ENCODE measurements around the gene MYH1.
"Not testable (repeated sequence)": the region's sequence is repeated elsewhere in the genome, so short reads cannot be mapped to it uniquely, and the experiment has no call there.

The MYH1 gene

DNA sequence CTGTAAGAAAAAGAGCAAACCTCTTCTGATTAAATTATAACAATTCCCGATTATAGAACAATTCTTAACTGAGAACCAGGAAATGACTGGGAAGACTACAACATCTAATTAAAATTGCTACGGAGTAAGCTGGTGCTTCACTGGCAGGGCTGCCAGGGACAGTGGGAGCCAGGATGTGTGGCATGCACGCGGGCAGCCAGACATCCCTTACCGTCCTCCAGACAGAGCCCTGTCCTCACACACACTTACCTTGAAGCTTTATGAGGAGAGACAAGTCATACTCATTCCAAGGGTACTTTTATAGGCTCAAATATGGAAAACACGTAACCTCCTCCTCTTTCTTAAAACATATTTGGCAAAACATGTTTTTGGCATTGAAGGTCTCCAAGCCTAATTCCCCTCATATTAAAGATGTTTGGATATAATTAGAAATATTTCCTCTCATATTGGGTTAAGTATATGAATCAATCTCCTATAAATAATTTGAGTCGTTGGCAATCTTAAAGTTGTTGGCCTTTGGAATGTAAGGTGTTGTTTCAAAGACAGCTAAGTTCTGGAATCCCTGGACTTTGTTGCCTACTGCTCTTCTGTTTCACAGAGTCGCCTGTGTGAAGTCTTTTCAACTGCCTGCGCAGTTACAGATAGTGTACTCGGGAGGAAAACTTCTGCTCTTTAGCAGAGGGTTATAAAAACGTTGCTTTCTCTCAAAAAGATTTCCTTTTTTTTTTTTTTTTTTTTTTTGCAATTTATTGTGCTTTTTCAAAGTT lies at the start of gene MYH1:
MYH1 (minus strand) TSS at position 272 of the 767 bp plus-strand sequence. CDS start 1,900 bp downstream, outside the sequence.
- no peak for DNase-seq

DNA sequence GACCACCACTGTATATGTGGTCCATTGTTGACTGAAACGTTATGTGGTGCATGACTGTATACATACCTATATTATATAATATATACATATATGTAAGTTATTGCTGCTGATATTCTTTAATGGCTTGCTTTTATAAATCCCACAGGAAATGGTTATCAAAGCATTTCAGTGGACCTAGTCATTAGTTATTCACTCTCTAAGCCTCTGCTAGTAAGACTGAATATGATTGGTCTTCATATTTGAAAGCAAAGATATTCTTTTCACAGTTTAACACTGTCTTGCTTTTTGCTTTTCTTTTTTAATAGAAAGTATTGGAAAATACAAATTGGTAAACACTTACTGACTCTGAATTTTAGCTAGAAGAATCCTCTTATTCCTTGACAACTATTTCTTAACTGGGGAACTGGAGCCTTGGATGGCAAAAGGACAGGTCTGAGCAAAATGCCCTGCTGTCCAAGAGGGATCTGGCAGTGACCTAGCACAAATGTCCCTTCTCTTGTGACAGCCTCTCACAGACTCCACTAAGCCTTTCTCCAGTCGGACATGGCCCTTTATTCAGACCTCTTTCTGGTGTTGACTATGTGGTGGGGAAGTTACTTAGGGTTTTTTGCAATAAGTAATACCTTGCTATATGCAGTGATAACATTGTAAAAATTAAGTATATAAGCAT lies 45.8 kb upstream of the MYH1 start:
- DNase-seq, result no peak

DNA sequence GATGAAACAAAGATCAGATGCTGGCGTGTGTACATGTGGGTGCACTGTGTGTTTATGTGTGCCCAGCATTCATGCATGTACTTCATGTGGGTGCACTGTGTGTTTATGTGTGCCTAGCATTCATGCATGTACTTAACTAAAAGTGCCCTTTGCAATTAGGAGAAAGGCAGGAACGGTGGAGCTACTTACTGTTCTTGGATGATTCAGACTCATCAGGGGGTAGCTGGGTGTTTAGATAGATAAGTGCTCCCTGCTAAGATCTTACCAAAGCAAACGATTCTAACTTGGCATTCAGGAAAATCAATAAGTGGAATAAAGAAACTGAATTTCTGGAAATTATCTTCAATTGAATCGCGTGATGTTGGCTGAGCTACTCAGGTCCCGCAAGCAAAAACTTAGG lies 39.7 kb upstream of the MYH1 start:
- DNase-seq, result no peak

DNA sequence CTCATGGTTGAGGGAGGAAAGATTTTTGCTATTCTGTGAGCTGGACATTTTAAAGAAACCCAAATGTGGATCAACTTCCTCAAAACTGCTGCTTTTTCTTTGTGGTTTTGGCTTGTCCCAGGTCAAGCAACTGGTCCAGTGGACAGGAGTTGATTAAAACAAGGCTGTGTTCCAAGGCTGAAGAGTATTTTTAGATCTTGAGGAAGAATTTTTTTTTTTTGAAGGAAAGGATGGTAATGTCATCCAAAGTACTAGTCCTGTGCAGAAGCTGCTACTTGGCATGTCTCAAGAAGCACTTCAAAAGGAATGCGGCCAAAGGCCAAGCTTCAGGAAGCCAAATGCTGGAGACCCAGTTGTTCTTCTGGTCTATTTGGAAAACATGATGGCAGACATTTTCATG lies 39.1 kb upstream of the MYH1 start:
- DNase-seq, result no peak

DNA sequence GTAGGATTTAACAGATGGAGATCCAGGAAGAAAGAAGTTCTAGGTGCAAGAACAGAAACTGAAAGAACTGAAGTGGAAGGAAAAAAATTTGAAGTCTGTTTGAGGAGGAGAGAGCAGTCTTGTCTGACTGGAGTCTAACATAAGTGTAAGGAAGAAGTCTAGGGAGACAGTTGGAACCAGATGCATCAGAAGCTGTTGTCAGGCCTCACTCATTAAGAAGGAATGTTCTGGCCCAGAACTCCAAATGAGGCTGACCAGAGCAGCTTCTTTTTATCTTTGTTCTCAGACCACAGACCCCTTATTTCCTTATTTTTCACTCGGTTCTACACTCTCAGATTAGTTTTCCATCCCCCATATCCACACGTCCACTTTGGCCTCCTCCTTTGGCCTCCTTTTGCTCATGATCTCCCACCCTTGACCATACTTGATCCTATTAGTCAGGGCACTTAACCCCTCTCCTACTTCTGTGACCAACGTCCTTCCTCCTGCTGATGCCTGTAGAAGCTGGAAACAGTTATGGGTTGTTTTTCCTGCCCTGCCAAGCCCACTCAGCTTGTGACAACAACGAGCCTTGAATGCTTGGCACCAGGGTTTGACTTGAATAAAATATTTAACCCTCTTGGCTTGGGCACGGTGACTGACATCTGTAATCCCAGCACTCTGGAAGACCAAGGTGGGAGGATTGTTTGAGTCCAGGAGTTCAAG lies 38.1 kb upstream of the MYH1 start:
- DNase-seq, result no peak

DNA sequence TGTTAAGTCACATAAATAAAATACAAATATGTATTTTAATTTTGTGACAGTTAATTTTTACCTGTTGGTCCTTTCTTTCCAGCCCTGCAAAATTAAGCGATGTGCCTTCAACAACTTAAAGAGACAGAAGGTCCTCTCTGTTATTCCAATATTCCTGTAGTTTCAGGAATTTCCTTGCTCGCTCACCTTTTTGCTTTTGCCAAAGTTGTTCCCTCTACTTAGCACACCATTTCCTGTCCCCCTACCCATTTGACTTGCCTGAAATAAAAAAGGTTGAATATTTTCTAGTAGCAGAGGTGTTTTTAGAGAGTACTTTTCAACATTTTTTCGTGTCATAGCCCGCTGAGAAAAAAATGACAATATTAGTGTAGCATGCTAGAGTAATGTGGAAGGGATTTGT lies 31.7 kb upstream of the MYH1 start:
- DNase-seq, result no peak

DNA sequence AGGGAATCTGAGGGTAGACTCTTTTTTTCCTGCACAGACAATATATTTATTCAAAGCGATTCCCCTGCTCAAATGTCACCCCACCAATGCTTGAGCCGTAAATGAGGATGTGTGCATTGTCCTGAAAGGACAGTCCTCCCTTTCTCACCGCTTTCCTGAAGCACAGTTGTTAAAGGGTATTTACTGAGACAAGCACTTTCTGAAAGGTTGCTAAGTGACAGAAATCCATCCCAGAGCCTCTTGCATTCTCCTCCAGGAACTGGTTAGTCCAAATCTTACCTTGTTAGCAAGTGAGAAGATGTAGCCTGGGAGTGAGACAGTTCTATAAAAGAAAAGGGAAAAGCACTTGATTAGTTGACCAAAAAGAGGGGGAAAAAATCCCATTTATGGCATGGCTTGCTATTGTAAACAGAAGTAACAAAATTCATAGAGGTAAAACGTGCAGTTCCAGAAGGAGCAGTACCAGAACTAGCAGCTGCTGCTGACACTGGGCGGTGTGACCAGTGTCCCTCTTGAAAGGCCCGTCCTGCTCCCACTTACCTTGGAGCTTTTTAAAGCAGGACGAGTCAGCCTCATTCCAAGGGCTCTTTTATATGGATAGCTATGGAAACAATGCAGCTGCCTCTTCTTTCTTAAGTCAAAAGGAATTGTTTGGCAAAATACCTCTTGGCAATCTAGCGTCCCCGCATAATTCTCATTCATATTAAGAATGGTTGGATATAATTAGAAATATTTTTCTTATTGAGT lies 30.9 kb upstream of the MYH1 start, which contains the start of gene MYH2:
MYH2 (minus strand) TSS at position 563 of the 747 bp plus-strand sequence. CDS start 1,738 bp downstream, outside the sequence.
- DNase-seq, result no peak

DNA sequence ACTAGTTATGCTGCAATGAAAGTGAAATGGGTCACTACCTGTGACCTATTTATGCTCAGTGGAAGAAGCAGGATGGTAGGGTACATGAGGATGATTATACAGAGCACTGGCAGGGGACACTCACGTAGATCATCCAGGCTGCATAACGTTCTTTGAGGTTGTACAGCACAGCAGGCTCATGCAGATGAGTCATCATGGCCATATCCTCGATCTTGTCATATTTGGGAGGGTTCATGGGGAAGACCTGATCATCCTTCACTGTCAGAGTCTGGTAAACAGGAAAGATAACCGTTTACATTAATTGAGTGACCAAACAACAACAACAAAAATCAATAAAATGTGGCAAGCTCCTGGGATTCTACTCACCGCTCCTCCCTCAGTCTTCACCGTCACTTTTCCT lies 29.0 kb upstream of the MYH1 start:
- no peak for DNase-seq

DNA sequence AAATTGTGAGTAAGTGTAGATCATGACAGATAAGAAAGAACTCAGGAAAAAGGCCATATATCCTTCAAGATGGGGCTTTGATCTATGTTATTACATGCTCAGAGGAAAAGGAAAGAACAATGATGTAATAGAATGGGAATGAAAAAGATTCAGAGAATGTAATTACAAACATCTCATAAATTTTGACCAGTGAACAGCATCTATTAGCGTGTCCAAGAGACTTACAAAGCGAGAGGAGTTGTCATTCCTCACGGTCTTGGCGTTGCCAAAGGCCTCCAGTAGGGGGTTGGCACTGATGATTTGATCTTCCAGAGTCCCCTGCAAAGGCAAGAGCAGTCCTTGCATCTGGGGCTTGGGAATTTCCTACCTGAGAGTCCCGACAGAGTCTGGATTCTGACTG lies 25.1 kb upstream of the MYH1 start:
- not testable (repeated sequence) for DNase-seq

DNA sequence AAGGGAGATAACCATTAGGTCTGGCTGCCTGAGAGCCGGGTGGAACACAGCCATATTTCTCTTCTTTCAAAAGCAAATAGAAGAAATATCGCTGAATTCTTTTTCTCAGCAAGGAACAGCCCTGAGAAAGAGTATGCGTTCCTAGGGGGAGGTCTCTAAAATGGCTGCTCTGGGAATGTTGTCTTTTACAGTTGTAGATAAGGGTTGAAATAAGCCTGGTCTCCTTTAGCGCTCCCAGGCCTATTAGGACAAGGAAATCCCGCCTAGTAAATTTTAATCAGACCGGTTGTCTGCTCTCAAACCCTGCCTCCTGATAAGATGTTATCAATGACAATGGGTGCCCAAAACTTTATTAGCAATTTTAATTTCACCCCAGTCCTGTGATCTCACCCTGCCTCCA lies 22.8 kb upstream of the MYH1 start:
- DNase-seq, result not testable (repeated sequence)

DNA sequence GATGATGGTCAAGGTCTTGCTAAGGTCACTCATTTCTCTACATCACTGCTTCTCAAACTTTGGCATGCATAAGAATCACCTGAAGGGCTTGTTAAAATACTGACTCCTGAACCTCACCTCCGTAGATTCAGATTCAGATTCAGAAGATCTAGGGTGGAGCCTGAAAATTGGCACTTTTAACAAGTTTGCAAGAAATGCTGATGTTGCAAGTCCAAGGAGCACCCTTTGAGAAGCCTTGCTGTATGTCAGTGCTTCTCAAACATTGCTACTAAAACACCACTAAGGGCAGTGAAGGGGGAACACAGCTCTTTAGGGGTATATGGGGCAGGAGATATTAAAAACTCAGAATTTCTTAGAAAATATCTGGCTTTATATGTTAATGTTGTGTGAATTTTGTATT lies 13.7 kb upstream of the MYH1 start:
- DNase-seq, result no peak

DNA sequence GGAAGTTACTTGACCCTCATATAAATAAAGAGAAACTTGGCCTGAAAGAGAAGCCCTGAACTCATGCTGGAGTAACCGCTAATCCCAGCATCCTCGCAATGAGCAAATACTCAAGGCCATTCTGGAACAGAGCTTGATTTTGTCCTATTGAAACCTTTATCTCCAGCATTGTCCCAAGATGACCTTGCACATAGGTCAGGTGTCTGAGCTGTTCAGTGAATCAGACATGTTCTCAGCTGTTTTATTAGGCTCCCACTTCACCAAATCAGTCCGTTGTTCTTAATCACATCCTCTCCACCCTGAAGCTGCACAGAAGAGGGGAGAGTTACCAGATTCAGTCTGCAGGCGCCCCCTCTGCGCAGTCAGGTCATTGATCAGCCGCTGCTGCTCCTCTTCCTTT lies 9.1 kb upstream of the MYH1 start:
- no peak for DNase-seq

DNA sequence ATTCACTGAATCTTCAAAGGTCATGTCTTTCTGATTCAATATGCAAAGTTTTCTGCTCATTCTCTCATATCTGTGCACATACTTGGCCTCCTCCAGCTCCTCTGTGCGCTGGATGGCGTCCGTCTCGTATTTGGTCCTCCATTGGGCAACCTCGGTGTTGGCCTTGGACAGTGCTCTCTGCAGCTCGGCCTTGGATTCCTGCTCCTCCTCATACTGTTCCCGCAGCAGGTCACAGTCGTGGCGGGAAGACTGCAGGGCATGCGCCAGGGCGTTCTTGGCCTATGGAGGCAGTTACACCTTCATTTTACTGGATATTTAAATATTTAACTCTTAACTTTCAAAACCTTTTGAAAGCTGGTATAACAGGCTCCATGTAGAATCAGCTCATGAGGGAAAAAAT lies 8.2 kb upstream of the MYH1 start:
- no peak for DNase-seq

DNA sequence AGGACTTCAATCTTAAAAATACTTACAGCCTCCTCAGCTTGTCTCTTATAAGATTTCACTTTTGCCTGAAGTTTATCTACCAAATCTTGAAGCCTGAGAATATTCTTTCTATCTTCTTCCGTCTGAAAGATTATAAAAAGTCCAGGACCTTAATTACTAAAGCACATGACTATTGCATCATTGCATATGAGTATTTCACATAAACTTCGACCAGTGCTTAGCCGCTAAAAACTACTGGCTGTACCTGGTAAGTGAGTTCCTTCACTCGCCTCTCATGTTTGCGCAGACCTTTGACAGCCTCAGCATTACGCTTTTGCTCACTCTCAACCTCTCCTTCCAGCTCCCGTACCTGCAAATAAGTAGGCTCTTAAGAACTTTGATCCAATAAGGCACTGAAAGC lies 4.7 kb upstream of the MYH1 start:
- no peak for DNase-seq

DNA sequence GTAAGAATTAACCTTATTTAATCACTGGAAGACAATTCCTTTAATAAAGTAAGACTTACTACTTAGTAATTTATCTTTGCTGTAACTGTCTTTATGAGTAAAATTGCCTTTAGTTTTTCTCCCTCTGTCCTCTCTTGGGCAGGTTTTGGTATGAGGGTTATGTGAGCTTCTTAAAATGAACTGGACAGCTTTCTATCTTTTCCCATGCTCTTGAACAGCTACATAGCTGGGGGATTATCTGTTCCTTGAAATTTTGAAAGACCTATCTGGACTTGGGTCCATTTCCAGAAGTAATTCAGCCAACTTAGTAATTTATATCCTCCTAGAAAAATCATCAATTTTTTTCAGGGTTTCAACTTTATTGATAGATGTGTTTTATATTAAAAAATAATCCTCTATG lies 3.6 kb upstream of the MYH1 start:
- no peak for DNase-seq

DNA sequence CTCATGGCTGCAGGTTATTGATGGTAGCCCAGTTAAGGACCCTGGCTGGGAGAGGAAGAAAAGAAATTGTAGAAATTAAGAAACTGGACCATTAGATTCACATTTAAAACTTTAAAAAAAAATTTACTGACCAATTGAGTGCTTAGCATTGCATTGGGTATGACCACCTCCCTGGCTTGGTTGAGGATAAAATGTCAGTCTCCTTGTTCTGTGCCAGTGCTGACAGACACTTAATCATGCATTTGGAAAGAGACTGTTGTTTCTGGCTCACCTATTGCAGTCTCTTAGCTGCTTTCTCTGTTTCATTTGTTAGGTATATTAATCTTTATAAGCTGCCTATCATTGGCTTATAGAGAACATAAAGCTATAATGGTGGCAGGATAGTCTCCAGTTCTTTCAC lies 1.7 kb downstream of the MYH1 start:
- no peak for DNase-seq

DNA sequence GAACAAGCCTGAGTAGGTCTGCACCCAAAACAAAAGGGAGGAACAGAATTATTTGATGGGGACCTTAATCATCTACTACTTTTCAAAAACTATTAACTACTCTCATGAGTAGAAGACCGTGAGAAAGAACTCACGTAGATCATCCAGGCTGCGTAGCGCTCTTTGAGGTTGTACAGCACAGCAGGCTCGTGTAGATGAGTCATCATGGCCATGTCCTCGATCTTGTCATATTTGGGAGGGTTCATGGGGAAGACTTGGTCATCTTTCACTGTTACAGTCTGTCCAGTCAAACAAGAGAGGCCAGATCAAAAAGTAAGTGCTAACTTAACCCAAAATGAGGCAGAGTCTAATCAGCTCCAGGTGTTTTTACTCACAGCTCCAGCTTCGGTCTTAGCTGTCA lies 2.3 kb downstream of the MYH1 start:
- no peak for DNase-seq

DNA sequence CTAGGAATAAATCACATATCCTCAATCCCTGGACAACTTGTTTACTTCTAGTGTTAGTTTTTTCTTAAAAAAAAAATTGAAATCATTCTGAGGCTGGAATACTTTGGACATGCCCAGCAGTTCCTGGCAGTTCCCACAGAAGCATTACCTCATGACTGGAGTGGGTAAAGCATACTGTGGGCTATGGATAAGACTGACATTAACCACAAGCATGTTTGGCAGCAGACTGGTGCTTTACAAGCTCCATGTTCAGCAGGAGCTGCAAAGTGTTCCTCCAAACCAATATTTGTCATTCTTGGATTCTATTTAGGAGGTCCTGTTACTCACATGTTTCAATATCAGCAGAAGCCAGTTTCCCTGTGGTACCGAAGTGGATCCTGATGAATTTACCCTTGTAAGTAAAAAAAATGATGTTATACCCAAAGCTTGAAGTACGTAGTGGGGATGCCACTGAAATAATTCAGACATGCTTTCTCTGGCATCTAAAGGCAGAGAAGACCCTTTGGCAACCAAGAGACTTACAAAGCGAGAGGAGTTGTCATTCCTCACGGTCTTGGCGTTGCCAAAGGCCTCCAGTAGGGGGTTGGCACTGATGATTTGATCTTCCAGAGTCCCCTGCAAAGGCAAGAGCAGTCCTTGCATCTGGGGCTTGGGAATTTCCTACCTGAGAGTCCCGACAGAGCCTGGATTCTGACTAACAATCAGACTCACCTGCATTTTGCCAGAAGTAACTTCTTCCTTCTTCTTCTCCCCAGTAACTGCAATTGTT lies 4.9 kb downstream of the MYH1 start:
- no peak for DNase-seq

DNA sequence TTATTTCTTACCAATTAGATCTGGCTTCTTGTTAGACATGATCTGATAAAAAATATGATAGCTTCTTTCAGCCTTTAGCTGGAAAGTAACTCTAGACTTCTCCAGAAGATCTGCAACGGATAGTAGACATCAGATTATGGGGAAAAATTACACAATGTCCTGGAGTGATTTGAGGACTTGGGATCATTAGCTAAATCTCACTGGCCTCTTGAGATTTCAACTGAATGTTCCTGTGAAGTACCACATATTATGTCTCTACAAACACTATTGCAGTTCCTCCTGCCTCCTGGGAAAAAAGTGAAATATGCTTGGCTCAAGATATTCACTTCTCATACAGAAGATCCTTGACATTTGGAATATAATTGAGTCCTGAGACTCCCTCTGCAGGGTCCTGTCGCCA lies 5.5 kb downstream of the MYH1 start:
- no peak for DNase-seq

DNA sequence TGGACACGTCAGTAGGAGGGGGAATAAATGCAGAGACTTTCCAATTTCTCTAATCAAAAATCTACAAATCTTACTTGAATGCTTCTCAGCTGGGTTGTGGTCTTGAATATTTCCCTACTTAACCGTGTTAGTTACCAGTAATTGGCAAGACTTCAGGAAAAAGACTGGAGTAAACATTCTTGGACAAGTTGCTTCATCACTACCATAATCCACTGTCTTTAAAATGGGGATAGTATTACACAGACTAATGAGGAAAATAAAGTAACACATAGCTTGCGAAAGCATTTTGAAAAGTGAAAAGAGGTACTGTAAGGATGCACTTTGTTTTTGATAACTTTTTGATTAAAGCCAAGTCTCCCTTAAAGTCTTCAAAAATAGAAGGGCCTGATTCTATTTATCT lies 18.4 kb downstream of the MYH1 start:
- no peak for DNase-seq

DNA sequence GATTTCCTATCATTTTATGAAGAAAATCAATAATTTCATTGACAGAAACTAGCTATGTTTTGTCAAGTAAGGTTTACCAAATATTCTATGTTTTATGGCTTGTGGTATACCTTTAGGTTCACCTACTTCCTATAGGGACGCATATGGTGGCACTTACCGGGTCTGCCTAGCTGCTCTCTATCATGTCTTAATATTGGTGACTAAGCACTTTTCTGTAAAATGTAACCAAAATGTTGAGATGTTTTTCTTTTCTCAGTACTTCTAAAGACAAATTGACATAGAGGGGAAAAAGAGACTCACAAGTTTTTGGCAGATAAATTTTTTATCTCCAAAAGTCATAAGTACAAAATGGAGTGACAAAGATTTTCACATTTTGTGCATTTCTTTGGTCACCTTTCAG lies 26.3 kb downstream of the MYH1 start:
- no peak for DNase-seq

DNA sequence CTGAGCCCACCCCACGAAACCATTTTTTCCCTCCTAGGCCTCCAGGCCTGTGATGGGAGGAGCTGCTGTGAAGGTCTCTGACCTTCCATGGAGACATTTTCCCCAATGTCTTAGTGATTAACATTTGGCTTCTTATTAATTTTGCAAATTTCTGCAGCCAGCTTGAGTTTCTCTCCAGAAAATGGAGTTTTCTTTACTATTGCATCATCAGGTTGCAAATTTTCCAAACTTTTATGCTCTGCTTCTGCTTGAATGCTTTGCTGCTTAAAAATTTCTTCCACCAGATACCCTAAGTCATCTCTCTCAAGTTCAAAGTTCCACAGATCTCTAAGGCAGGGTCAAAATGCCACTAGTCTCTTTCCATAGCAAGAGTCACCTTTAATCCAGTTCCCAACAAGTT lies 36.1 kb downstream of the MYH1 start:
- no peak for DNase-seq
